Mesendoderm (in vitro differentiated cells): ENCODE data around the gene RASSF3.

Source experiments
- DNase-seq: peaks from one replicate; pipeline ENCODE4 v3.0.0; 2013
- H2AK5ac ChIP-seq: 2 replicates; pipeline ENCODE4 v1.6.1; 2013; ENCODE audit warnings: low read length, inconsistent platforms
- H2BK120ac ChIP-seq: 2 replicates; pipeline ENCODE4 v1.6.1; 2013; ENCODE audit warnings: low read depth, mild to moderate bottlenecking, low read length, moderate library complexity, mixed read lengths
- H2BK15ac ChIP-seq: replicated peaks from 2 replicates; pipeline ENCODE4 v1.6.1; 2013; ENCODE audit warnings: low read depth, mild to moderate bottlenecking, moderate library complexity
- H2BK5ac ChIP-seq: 2 replicates; pipeline ENCODE4 v1.6.1; 2013; ENCODE audit warnings: low read length, inconsistent platforms
- H3K18ac ChIP-seq: 2 replicates; pipeline ENCODE4 v1.6.1; 2013; ENCODE audit warnings: mild to moderate bottlenecking, low read length, mixed read lengths
- H3K23ac ChIP-seq: one replicate; pipeline ENCODE4 v1.6.1; 2013; ENCODE audit warnings: low read length
- H3K27ac ChIP-seq: 2 replicates; pipeline ENCODE4 v1.5.1; 2013; ENCODE audit warnings: low read depth, mild to moderate bottlenecking, inconsistent platforms, low read length, moderate library complexity
- H3K27me3 ChIP-seq: 2 replicates; pipeline ENCODE4 v1.6.1; 2013; ENCODE audit warnings: low read length, control low read depth, mild to moderate bottlenecking, inconsistent platforms; ENCODE audit not compliant: insufficient read depth, poor library complexity
- H3K36me3 ChIP-seq: 2 replicates; pipeline ENCODE4 v1.6.1; 2013; ENCODE audit warnings: low read length, inconsistent platforms; ENCODE audit not compliant: control insufficient read depth, insufficient read depth
- H3K4ac ChIP-seq: one replicate; pipeline ENCODE4 v1.6.1; 2013; ENCODE audit warnings: low read depth, mild to moderate bottlenecking, low read length, moderate library complexity
- H3K4me1 ChIP-seq: 2 replicates; pipeline ENCODE4 v1.6.1; 2013; ENCODE audit warnings: low read depth, low read length, inconsistent platforms; ENCODE audit not compliant: control insufficient read depth
- H3K4me2 ChIP-seq: 2 replicates; pipeline ENCODE4 v1.6.1; 2013; ENCODE audit warnings: low read length
- H3K4me3 ChIP-seq: 2 replicates; pipeline ENCODE4 v1.5.1; 2013; ENCODE audit warnings: mild to moderate bottlenecking, low read length
- H3K56ac ChIP-seq: one replicate; pipeline ENCODE4 v1.6.1; 2013; ENCODE audit warnings: low read length
- H3K79me1 ChIP-seq: 2 replicates; pipeline ENCODE4 v1.6.1; 2013; ENCODE audit warnings: low read length, inconsistent platforms
- H3K79me2 ChIP-seq: 2 replicates; pipeline ENCODE4 v1.6.1; 2013; ENCODE audit warnings: mild to moderate bottlenecking, low read length; ENCODE audit not compliant: control insufficient read depth, insufficient read depth
- H3K9ac ChIP-seq: 2 replicates; pipeline ENCODE4 v1.6.1; 2013; ENCODE audit warnings: low read length, inconsistent platforms
- H4K5ac ChIP-seq: one replicate; pipeline ENCODE4 v1.6.1; 2013; ENCODE audit warnings: low read length
- H4K8ac ChIP-seq: one replicate; pipeline ENCODE4 v1.6.1; 2013; ENCODE audit warnings: low read depth, mild to moderate bottlenecking, control low read depth, low read length, moderate library complexity
- WGBS: extraction: QIAGEN DNeasy Blood & Tissue Kit; methylation state at CpG from one replicate; pipeline ENCODE4 v1.1.7; 2013; ENCODE audit warnings: low lambda C conversion rate, missing lambda C conversion rate; ENCODE audit not compliant: insufficient coverage; ENCODE audit errors: extremely low coverage; 5-methylcytosine and 5-hydroxymethylcytosine counted together

The RASSF3 gene

GRCh38 chr12:64740646-64741045, 130.4 kb downstream of the RASSF3 start:
- H2BK15ac ChIP-seq, result no peak overlapping the region
- no peak overlapping the region for H4K5ac ChIP-seq
- no peak overlapping the region for H3K4me2 ChIP-seq
- H3K4me3 ChIP-seq, result no peak overlapping the region
- H4K8ac ChIP-seq, result no peak overlapping the region
- peaks cover 6% of the 10 kb centered on the region for H3K36me3 ChIP-seq
- no peaks in the 10 kb centered on the region for H3K79me1 ChIP-seq
- H3K27ac ChIP-seq, result no peak overlapping the region
- H3K23ac ChIP-seq, result no peak overlapping the region
- H2BK5ac ChIP-seq, result no peak overlapping the region
- H3K4me1 ChIP-seq, result no peaks in the 10 kb centered on the region
- H2BK120ac ChIP-seq, result no peak overlapping the region
- no peak for DNase-seq
- no CpG with 5 or more reads among the region's 2 CpGs for WGBS
- no peak overlapping the region for H3K56ac ChIP-seq
- no peak overlapping the region for H3K18ac ChIP-seq
- no peaks in the 10 kb centered on the region for H3K79me2 ChIP-seq
- no peak overlapping the region for H3K4ac ChIP-seq
- H3K9ac ChIP-seq, result no peak overlapping the region
- no peaks in the 10 kb centered on the region for H3K27me3 ChIP-seq
- no peak overlapping the region for H2AK5ac ChIP-seq

- Histone ChIP-seq H4K8ac (no peak overlapping the region), H3K4me3 (no peak overlapping the region), H3K27ac (no peak overlapping the region), H3K4me1 (no peaks in the 10 kb centered on the region), H2AK5ac (no peak overlapping the region), H4K5ac (no peak overlapping the region), H3K27me3 (no peaks in the 10 kb centered on the region), H3K56ac (no peak overlapping the region), H3K4me2 (no peak overlapping the region), H3K9ac (no peak overlapping the region), H3K36me3 (peaks cover 4% of the 10 kb centered on the region), H3K79me2 (no peaks in the 10 kb centered on the region), H2BK5ac (no peak overlapping the region), H2BK15ac (no peak overlapping the region), H3K4ac (no peak overlapping the region), H2BK120ac (no peak overlapping the region), H3K18ac (no peak overlapping the region), H3K79me1 (no peaks in the 10 kb centered on the region), H3K23ac (no peak overlapping the region)
- WGBS, result no CpG with 5 or more reads among the region's 3 CpGs
- DNase-seq, result no peak
Measured at GRCh38 chr12:64742416-64742815, 132.1 kb downstream of the RASSF3 start.

DNA sequence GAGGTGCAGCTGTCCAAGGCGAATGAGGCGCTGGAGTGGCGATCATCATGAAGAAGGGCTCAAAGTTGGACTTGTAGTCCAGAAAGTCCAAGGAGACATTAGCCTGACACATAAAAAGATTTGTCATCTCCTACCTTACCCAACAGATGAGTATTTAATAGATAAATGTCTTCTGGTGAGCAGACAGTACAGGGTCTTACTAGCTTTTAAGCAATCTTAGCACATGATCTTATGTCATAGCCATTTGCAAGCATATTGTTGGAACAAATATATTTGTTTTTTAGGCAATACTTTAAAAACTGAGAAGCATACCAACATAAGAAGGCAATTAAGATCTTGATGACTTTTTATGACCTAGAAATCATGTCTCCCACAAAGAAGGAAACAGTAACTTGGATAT, 132.9 kb downstream of the RASSF3 start:
- no peak overlapping the region for H2BK15ac ChIP-seq
- H3K79me1 ChIP-seq, result no peaks in the 10 kb centered on the region
- no peak overlapping the region for H2BK120ac ChIP-seq
- no peak overlapping the region for H3K4ac ChIP-seq
- no peak overlapping the region for H2BK5ac ChIP-seq
- H4K5ac ChIP-seq, result no peak overlapping the region
- H3K27me3 ChIP-seq, result no peaks in the 10 kb centered on the region
- no peaks in the 10 kb centered on the region for H3K79me2 ChIP-seq
- H3K23ac ChIP-seq, result no peak overlapping the region
- no peak overlapping the region for H4K8ac ChIP-seq
- H3K18ac ChIP-seq, result no peak overlapping the region
- no CpG with 5 or more reads among the region's 3 CpGs for WGBS
- no peak overlapping the region for H3K4me2 ChIP-seq
- no peaks in the 10 kb centered on the region for H3K4me1 ChIP-seq
- H2AK5ac ChIP-seq, result no peak overlapping the region
- H3K56ac ChIP-seq, result no peak overlapping the region
- no peak overlapping the region for H3K27ac ChIP-seq
- H3K36me3 ChIP-seq, result peaks cover 2% of the 10 kb centered on the region
- H3K9ac ChIP-seq, result no peak overlapping the region
- no peak for DNase-seq
- H3K4me3 ChIP-seq, result no peak overlapping the region

- H3K79me1 ChIP-seq, result no peaks in the 10 kb centered on the region
- no peak overlapping the region for H3K4me3 ChIP-seq
- no peak overlapping the region for H2BK5ac ChIP-seq
- no peak overlapping the region for H3K9ac ChIP-seq
- H3K56ac ChIP-seq, result no peak overlapping the region
- H2BK15ac ChIP-seq, result no peak overlapping the region
- DNase-seq, result no peak
- H3K4ac ChIP-seq, result no peak overlapping the region
- H4K5ac ChIP-seq, result no peak overlapping the region
- no CpG with 5 or more reads among the region's 5 CpGs for WGBS
- no peak overlapping the region for H2AK5ac ChIP-seq
- no peaks in the 10 kb centered on the region for H3K4me1 ChIP-seq
- peaks cover 2% of the 10 kb centered on the region for H3K36me3 ChIP-seq
- no peak overlapping the region for H4K8ac ChIP-seq
- H3K23ac ChIP-seq, result no peak overlapping the region
- no peak overlapping the region for H3K4me2 ChIP-seq
- H3K27ac ChIP-seq, result no peak overlapping the region
- H3K79me2 ChIP-seq, result no peaks in the 10 kb centered on the region
- H3K27me3 ChIP-seq, result no peaks in the 10 kb centered on the region
- H3K18ac ChIP-seq, result no peak overlapping the region
- H2BK120ac ChIP-seq, result no peak overlapping the region
Measured at GRCh38 chr12:64744422-64745258, 134.3 kb downstream of the RASSF3 start.

DNA sequence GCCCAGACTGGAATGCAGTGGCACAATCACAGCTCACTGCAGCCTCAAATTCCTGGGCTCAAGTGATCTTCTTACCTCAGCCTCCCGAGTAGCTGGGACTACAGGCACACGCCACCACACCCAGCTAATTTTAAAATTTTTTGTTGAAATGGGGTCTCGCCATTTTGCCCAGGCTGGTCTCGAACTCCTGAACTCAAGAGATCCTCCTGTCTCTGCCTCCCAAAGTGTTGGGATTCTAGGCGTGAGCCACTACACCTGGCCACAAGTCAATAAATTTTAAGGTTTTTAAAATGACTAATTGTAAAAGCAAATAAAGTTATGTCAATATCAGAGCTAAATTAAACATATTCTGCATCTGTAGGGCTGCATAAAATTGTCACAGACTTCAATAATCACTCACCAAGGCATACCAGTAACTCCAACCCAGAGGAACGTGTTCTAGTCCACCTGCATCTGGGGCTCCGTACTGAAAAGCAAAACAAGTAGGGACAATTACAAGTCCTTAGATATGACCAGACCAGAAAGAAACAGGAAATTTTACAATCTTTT, 135.0 kb downstream of the RASSF3 start:
- Histone ChIP-seq H3K36me3 (peaks cover 2% of the 10 kb centered on the region), H3K27ac (no peak overlapping the region), H4K8ac (no peak overlapping the region), H3K79me1 (no peaks in the 10 kb centered on the region), H3K23ac (no peak overlapping the region), H3K79me2 (no peaks in the 10 kb centered on the region), H3K4me1 (no peaks in the 10 kb centered on the region), H2BK5ac (no peak overlapping the region), H3K4me2 (no peak overlapping the region), H2BK15ac (no peak overlapping the region), H3K27me3 (no peaks in the 10 kb centered on the region), H2BK120ac (no peak overlapping the region), H3K56ac (no peak overlapping the region), H3K18ac (no peak overlapping the region), H3K9ac (no peak overlapping the region), H3K4me3 (no peak overlapping the region), H3K4ac (no peak overlapping the region), H4K5ac (no peak overlapping the region), H2AK5ac (no peak overlapping the region)
- WGBS, result no CpG with 5 or more reads among the region's 7 CpGs
- no peak for DNase-seq
